ENCODE measurements around the gene EIF1AX. TPM values are rescaled to one million over a fixed set of nuclear protein-coding genes. Genes with fewer than 3 reads are reported as not detected.
A peak's percentile ranks its signal among the peaks of the same experiment; 100 is the strongest.

The EIF1AX gene
- total RNA-seq, 1 experiment from 2014 or later, result 132 TPM

DNA sequence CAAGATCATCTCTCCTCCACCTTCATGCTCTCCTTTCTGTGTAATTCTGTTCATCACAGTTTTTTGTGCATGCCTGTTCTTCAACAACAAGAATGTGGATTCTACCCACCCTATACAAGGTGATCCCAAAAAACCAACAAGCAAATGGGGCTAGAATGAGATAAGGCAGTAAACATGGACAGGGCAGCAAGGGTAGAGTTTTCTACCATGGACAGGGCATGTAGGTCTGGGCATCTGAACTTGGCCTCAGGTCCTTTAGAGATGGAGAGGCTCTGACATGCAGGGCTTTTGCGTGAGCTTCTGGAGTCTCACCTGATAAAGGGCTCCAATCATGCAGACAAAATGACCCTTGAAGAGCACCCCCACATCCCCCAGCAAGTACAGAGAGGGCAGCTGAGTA, 61.4 kb downstream of the EIF1AX start (continued):
- TF ChIP-seq, protein P1, sequence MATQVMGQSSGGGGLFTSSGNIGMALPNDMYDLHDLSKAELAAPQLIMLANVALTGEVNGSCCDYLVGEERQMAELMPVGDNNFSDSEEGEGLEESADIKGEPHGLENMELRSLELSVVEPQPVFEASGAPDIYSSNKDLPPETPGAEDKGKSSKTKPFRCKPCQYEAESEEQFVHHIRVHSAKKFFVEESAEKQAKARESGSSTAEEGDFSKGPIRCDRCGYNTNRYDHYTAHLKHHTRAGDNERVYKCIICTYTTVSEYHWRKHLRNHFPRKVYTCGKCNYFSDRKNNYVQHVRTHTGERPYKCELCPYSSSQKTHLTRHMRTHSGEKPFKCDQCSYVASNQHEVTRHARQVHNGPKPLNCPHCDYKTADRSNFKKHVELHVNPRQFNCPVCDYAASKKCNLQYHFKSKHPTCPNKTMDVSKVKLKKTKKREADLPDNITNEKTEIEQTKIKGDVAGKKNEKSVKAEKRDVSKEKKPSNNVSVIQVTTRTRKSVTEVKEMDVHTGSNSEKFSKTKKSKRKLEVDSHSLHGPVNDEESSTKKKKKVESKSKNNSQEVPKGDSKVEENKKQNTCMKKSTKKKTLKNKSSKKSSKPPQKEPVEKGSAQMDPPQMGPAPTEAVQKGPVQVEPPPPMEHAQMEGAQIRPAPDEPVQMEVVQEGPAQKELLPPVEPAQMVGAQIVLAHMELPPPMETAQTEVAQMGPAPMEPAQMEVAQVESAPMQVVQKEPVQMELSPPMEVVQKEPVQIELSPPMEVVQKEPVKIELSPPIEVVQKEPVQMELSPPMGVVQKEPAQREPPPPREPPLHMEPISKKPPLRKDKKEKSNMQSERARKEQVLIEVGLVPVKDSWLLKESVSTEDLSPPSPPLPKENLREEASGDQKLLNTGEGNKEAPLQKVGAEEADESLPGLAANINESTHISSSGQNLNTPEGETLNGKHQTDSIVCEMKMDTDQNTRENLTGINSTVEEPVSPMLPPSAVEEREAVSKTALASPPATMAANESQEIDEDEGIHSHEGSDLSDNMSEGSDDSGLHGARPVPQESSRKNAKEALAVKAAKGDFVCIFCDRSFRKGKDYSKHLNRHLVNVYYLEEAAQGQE (IDR thresholded peaks at IDR 0.05; ENCODE audit: low read depth), result peak; percentile 18; the same call in 1 of the 2 replicates
- no peak for TF ChIP-seq POLR2AphosphoS5 (IDR thresholded peaks at IDR 0.05; ENCODE audit: low read depth, low read length)
- no peak for TF ChIP-seq ELF1 (IDR thresholded peaks at IDR 0.05; ENCODE audit: borderline replicate concordance, low read depth)

Other genes starting within 250 kb of the EIF1AX start
- gene BCLAF3, start 150.8 kb downstream of the EIF1AX start, total RNA-seq (2021; ENCODE audit: unreplicated experiment), result 5.3 TPM
- 0.15 TPM for gene MAP7D2, start 24.9 kb downstream of the EIF1AX start, total RNA-seq (2021; ENCODE audit: unreplicated experiment)
- gene RPS6KA3, start 125.1 kb upstream of the EIF1AX start, total RNA-seq (2021; ENCODE audit: unreplicated experiment), result 35.5 TPM

All from HCT116 (cell line).